Ecto neural progenitor cell (in vitro differentiated cells): ENCODE data around the gene MALL.
A peak's percentile ranks its signal among the peaks of the same experiment; 100 is the strongest.
"Not testable (repeated sequence)": the region's sequence is repeated elsewhere in the genome, so short reads cannot be mapped to it uniquely, and the experiment has no call there.

Source experiments
- DNase-seq: peaks from one replicate; pipeline ENCODE4 v3.0.0-alpha.2; 2018; ENCODE audit warnings: low spot score

MALL gene

GRCh38 chr2:110115291-110116032 lies at the start of gene MALL:
Gene MALL, minus strand, starts transcription at chr2:110115822. Its CDS starts 30 bp downstream, at chr2:110115792.
- DNase-seq: peak; percentile 64

- DNase-seq: no peak
These were observed 41.7 kb upstream of the MALL start for GRCh38 chr2:110157153-110157793.

- DNase-seq: not testable (repeated sequence)
These were observed 39.2 kb upstream of the MALL start for GRCh38 chr2:110154828-110155227.

DNA sequence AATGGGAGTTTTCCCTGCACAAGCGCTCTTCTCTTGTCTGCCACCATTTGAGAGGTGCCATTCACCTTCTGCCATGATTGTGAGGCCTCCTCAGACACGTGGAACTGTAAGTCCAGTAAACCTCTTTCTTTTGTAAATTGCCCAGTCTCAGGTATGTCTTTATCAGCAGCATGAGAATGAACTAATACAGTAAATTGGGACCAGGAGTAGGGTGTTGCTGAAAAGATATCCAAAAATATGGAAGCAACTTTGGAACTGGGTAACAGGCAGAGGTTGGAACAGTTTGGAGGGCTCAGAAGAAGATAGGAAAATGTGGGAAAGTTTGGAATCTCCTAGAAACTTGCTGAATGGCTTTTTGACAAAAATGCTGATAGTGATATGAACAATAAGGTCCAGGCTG lies 38.6 kb upstream of the MALL start:
- not testable (repeated sequence) for DNase-seq

- DNase-seq: no peak
These were observed 37.8 kb upstream of the MALL start for GRCh38 chr2:110153416-110153815.

GRCh38 chr2:110152943-110153342 lies 37.3 kb upstream of the MALL start:
- no peak for DNase-seq

GRCh38 chr2:110149330-110150220 lies 34.0 kb upstream of the MALL start:
- no peak for DNase-seq

DNA sequence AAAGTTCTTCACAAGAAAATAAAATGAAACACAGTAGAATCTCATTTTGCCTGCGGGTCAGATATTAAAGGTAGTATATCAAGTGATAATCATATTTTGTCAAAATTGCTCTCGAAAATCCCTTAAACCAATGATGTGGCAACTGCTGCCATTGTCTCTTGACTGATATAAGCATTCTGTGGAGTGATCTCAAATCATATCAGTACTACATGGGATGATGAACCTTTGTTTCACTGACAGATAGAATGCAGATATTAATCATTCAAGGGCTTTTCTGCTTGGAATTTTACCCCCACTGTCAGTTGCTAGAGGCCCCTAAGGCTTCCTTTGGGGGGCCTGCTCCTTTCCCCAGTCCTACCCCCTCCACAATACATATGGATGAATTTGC lies 31.3 kb upstream of the MALL start:
- DNase-seq: no peak

GRCh38 chr2:110146183-110146944 lies 30.7 kb upstream of the MALL start:
- DNase-seq: no peak

- no peak for DNase-seq
These were observed 28.4 kb upstream of the MALL start for GRCh38 chr2:110143982-110144381.

GRCh38 chr2:110140401-110140800 lies 24.8 kb upstream of the MALL start:
- DNase-seq: no peak

DNA sequence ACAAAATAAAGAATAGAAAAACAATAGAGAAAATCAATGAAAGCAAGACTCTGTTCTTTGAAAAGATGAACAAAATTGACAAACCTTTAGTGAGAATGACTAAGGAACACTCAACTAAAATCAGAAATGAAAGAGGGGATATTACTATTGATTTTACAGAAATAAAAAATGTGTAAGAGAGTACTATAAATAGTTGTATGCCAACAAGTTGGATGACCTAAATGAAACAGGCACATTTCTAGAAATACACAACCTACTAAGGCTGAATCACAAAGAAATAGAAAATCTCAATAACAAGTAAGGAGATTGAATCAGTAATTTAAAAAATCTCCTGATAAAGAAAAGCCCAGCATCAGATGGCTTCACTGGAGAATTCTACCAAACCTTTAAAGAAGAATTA lies 18.4 kb upstream of the MALL start:
- no peak for DNase-seq

- no peak for DNase-seq
These were observed 15.5 kb upstream of the MALL start for GRCh38 chr2:110131166-110131565.

- no peak for DNase-seq
These were observed 15.1 kb upstream of the MALL start for GRCh38 chr2:110130757-110131156.

DNA sequence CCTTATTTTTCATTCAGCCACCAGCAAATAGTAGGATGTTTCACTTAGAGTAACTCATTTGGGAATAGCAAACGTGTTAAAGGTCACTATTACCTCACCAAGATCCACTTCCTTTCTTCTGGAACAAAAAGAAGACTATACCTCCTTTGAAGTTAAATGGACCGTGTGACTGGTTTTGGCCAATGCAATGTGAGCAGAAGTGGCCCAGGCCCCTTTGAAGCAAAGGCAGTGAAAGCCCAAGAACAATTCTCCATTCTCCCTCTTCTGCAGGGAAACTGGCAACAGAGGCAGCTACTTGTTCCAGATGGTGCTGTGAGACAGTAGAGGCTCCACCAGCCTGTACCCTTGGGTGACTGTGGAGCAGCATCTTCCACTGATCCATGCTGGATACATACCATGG lies 11.3 kb upstream of the MALL start:
- no peak for DNase-seq

DNA sequence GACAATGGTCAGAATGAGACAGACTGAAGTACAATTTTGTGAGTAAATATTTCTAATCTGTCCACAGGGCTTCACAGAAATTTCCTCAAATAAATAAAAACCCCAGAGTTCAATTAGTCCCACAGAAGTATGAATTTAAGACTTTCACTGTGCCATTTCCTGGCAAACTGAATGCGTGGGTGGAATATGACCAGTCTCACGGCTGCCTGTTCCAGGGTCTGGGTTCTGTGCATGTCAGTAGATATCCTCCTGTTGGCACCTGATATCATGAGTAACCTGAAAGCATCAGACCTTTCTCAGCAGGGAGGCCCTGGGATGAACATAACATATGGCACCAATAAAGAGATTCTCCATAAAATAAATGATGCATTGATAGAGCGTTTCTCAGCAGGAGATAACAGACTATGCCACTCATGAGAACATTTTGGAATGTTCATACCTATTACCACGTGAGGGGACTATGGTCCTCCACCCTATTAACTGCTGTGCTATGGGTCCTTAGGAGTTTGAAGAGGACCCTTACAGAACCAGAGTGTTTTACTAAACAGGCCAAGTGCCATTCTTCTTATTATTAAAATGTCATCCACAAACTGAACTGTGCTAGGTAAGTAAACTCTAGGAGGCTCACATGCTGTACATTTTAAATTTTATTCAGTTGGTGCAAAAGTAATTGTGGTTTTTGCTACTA lies 10.6 kb upstream of the MALL start:
- DNase-seq: no peak

DNA sequence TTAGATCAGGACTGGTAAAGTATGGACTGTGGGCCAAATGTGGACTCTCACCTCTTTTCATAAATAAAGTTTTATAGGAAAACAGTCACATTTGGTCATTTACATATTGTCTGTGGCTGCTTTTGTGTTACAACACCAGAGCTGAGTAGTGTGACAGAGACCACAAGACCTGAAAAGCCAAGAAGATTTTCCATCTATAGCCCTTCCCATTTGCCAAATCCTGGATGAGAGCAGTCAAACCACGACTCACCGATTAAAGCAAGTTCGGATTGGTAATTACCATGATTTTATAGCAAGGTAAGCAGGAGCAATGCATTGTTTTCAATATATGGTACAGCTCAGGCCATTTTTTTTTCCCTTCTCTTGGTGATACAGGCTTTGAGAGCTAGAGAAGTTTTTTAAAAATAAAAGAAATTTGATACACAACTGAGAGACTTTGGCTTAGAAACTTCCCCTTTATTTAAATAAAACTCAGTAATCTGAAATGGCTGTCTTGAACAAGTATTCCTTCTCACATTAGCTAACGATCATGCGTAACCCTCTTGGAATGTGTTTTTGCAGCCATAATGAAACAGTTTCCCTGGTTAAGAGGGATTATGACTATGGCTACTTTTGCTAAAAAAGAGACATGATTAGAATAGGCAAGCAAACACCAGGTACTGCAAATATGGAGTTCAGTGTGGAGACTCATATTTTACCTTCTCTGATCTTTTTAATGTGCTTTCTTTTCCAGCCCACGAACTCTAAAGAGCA lies 9.5 kb upstream of the MALL start:
- no peak for DNase-seq

DNA sequence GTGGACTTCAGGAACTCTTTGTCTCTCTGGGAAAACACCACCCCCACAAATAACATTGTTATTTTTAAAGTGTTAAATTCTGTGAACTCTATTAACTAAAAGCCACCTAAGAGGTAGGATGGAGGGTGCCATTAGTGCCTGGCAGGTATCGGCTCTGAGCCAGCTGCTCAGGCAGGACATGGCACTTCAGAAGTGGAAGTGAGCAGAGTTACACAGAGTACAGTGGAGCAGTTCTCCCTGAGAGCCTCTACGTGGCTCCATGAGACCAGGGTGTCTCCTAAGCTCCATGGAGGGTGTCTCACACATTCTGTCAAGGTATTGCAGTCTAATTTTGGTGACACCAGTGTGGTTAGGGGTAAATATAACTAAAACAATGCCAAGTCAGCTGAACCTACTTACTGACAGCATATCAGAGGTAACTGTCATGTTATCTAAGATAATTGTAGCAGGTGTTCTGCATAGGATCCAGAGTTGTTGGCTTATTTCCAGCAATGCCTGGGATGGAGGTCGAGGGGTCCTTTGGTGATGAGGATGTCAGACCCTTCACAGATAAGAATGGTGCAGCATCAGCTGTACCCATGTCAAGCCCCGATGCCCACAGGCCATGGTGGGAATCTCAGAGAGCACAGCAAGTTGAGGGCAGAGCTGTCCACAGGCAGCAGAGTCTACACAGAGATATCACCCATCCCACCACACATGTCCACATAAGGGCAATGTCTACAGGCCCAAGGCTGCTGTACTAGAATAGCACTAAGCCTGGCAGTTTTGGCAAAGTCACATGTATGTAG lies 8.6 kb upstream of the MALL start:
- no peak for DNase-seq

DNA sequence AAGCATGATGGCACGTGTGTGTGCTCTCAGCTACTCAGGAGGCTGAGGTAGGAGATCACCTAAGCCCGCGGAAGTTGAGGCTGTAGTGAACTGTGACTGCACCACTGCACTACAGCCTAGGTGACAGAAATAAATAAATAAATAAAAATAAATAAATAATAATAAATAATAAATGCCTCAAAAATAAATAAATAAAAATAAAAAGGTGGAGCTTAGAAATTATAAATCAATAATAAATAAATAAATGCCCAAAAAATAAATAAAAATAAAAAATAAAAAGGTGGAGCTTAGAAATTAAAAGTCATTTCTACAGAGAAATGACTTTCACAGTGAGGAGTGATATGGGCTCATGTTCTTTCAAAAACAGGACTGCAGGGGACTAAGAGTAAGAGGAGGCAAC lies 6.0 kb upstream of the MALL start:
- no peak for DNase-seq

GRCh38 chr2:110121052-110121334 lies 5.4 kb upstream of the MALL start:
- no peak for DNase-seq
